Astrocyte (in vitro differentiated cells and primary cell): ENCODE data around the gene RPP40. TPM values are rescaled to one million over a fixed set of nuclear protein-coding genes. Genes with fewer than 3 reads are reported as not detected.

Experiments
- DNase-seq: peaks from one replicate; pipeline ENCODE4 v3.0.0-alpha.2; 2010; ENCODE audit warnings: low read depth
- FAIRE-seq: peaks from 2 replicates; lab custom pipeline; 2011; peaks lifted over from hg19 to GRCh38; lab: Jason Lieb, UNC
- H2AFZ ChIP-seq: 2 replicates; pipeline ENCODE4 v1.6.0; 2012; ENCODE audit warnings: low read depth, low read length, inconsistent platforms
- H3K27ac ChIP-seq: 2 replicates; pipeline ENCODE4 v1.5.1; 2011; ENCODE audit warnings: low read depth, low read length, inconsistent platforms
- H3K27me3 ChIP-seq: 2 replicates; pipeline ENCODE4 v1.6.0; 2011; ENCODE audit warnings: low read length, inconsistent platforms; ENCODE audit not compliant: insufficient read depth
- H3K36me3 ChIP-seq: 2 replicates; pipeline ENCODE4 v1.5.1; 2011; ENCODE audit warnings: low read length, inconsistent platforms; ENCODE audit not compliant: insufficient read depth
- H3K4me1 ChIP-seq: 2 replicates; pipeline ENCODE4 v1.5.1; 2011; ENCODE audit warnings: low read length, inconsistent platforms; ENCODE audit not compliant: insufficient read depth
- H3K4me2 ChIP-seq: 2 replicates; pipeline ENCODE4 v1.6.0; 2012; ENCODE audit warnings: low read length, inconsistent platforms
- H3K4me3 ChIP-seq: 2 replicates; pipeline ENCODE4 v1.5.1; 2011; ENCODE audit warnings: low read depth, mild to moderate bottlenecking, low read length, inconsistent platforms; ENCODE audit not compliant: insufficient read depth
- H3K79me2 ChIP-seq: 2 replicates; pipeline ENCODE4 v1.6.0; 2012; ENCODE audit warnings: mild to moderate bottlenecking, low read length, inconsistent platforms; ENCODE audit not compliant: insufficient read depth
- H3K9ac ChIP-seq: 2 replicates; pipeline ENCODE4 v1.6.0; 2012; ENCODE audit warnings: mild to moderate bottlenecking, low read length, inconsistent platforms
- H3K9me3 ChIP-seq: 2 replicates; pipeline ENCODE4 v1.5.1; 2012; ENCODE audit warnings: low read depth, mild to moderate bottlenecking, low read length, inconsistent platforms; ENCODE audit not compliant: insufficient read depth
- H4K20me1 ChIP-seq: 2 replicates; pipeline ENCODE4 v1.6.0; 2012; ENCODE audit warnings: low read length, inconsistent platforms; ENCODE audit not compliant: insufficient read depth
- H3K27ac Mint-ChIP-seq: one replicate; pipeline ENCODE4 v1.8.0; 2021; ENCODE audit warnings: mild to moderate bottlenecking, mixed read lengths; ENCODE audit not compliant: unreplicated experiment
- H3K27me3 Mint-ChIP-seq: one replicate; pipeline ENCODE4 v1.8.0; 2021; ENCODE audit warnings: low read depth, mixed read lengths; ENCODE audit not compliant: unreplicated experiment
- H3K36me3 Mint-ChIP-seq: one replicate; pipeline ENCODE4 v1.8.0; 2021; ENCODE audit warnings: low read depth, mixed read lengths; ENCODE audit not compliant: unreplicated experiment
- H3K4me1 Mint-ChIP-seq: one replicate; pipeline ENCODE4 v1.8.0; 2021; ENCODE audit warnings: low read depth, mixed read lengths; ENCODE audit not compliant: unreplicated experiment
- H3K4me3 Mint-ChIP-seq: one replicate; pipeline ENCODE4 v1.8.0; 2021; ENCODE audit warnings: mild to moderate bottlenecking, moderate library complexity, mixed read lengths; ENCODE audit not compliant: unreplicated experiment
- H3K9me3 Mint-ChIP-seq: one replicate; pipeline ENCODE4 v1.8.0; 2021; ENCODE audit warnings: mild to moderate bottlenecking, mixed read lengths; ENCODE audit not compliant: unreplicated experiment
- CTCF ChIP-seq: IDR thresholded peaks from 2 replicates; pipeline ENCODE4 v1.5.1; 2011; ENCODE audit warnings: low read depth, mild to moderate bottlenecking, inconsistent platforms, low read length, moderate library complexity; ENCODE audit not compliant: insufficient read depth
- EZH2 ChIP-seq: IDR thresholded peaks from 2 replicates; pipeline ENCODE4 v1.6.1; 2012; ENCODE audit warnings: mild to moderate bottlenecking, low read length, inconsistent platforms; ENCODE audit not compliant: insufficient read depth
- total RNA-seq: library from RNA; stranded (reverse); gene quantifications from 2 replicates; pipeline ENCODE4 v1.2.1, GENCODE V29; 2021

The RPP40 gene
- total RNA-seq, 1 donor from 2014 or later: 16.6 TPM

DNA sequence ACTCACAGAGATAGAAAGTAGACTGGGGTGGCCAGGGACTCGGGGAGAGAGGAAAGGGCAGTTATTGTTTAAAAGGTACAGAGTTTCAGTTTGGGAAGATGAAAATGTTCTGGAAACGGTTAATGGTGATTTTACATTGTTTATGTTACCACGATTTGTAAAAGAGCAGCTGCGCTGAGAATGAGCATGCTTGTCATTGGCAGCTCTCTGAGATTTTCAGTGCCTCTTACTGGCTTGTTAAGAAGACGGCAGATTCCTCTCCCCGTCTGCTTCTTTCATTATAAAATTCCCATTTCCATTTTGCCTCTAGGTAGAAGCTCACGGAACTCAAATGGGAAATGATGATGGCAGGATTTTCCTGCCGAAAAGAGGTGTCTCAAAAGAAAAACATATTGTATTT is 41.6 kb upstream of the RPP40 start:
- H3K4me2 ChIP-seq: no peak overlapping the region
- H2AFZ ChIP-seq: no peak overlapping the region
- Mint-ChIP-seq H3K27ac (no peak overlapping the region), H3K36me3 (peaks cover 2% of the 10 kb centered on the region), H3K4me1 (no peaks in the 10 kb centered on the region), H3K4me3 (no peak overlapping the region), H3K9me3 (peaks cover 17% of the 10 kb centered on the region), H3K27me3 (no peaks in the 10 kb centered on the region)
- DNase-seq (no peak), FAIRE-seq (no peak)
- no peaks in the 10 kb centered on the region for H3K27me3 ChIP-seq
- H3K9ac ChIP-seq: no peak overlapping the region
- TF ChIP-seq EZH2 (no peak), CTCF (no peak)
- H3K4me1 ChIP-seq: no peaks in the 10 kb centered on the region
- no peak overlapping the region for H3K4me3 ChIP-seq
- no peak overlapping the region for H3K27ac ChIP-seq
- no peaks in the 10 kb centered on the region for H3K79me2 ChIP-seq
- H3K9me3 ChIP-seq: peaks cover 7% of the 10 kb centered on the region
- H3K36me3 ChIP-seq: no peaks in the 10 kb centered on the region
- H4K20me1 ChIP-seq: no peaks in the 10 kb centered on the region

DNA sequence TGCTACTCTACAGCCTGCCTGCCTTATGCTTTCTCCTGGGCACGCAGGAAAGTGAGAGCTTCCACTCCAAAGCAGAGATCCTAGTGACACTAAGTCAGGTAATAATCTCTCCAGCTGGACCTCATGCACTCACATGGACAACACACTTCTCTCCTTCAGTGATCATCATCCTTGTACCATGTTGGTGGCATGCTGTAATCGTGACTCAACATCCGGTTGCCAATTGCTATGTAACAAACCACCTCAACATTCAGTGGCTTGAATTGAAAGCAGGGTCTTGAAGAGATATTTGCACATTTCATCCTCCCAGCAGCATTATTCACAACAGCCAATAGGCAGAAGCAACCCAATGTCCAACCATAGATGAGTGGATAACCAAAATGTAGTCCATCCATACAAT is 41.0 kb upstream of the RPP40 start:
- FAIRE-seq (no peak), DNase-seq (no peak)
- Histone ChIP-seq H3K4me1 (no peaks in the 10 kb centered on the region), H3K9me3 (peaks cover 7% of the 10 kb centered on the region), H3K4me3 (no peak overlapping the region), H2AFZ (no peak overlapping the region), H3K36me3 (no peaks in the 10 kb centered on the region), H3K4me2 (no peak overlapping the region), H3K27ac (no peak overlapping the region), H3K27me3 (no peaks in the 10 kb centered on the region), H3K9ac (no peak overlapping the region), H4K20me1 (no peaks in the 10 kb centered on the region), H3K79me2 (no peaks in the 10 kb centered on the region)
- Mint-ChIP-seq H3K27me3 (no peaks in the 10 kb centered on the region), H3K4me3 (no peak overlapping the region), H3K36me3 (peaks cover 2% of the 10 kb centered on the region), H3K4me1 (no peaks in the 10 kb centered on the region), H3K27ac (no peak overlapping the region), H3K9me3 (peaks cover 16% of the 10 kb centered on the region)
- no peak for TF ChIP-seq CTCF
- no peak for TF ChIP-seq EZH2

DNA sequence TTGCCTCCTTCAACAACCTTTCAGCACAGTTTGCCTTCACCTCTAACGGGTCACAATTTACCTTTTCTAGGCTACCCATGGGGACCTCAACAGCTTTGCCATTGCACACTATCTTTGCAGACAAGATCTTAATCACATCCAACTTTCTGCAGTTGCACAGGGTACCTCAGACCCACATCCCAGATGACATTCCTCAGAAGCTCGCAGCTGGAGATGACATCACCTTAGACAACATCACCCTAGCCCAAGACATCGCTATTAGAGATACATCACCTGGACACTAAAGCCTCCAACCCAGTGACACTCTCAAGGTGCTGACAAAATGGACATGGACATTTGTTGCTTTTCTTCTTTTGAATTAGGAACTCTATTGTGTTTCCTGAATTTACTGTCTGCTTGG is 38.6 kb upstream of the RPP40 start:
- H3K4me2 ChIP-seq: no peak overlapping the region
- no peak for FAIRE-seq
- no peaks in the 10 kb centered on the region for H3K27me3 Mint-ChIP-seq

More for the DNA sequence above, 38.6 kb upstream of the RPP40 start:
- Mint-ChIP-seq H3K4me1 (no peaks in the 10 kb centered on the region), H3K36me3 (peaks cover 2% of the 10 kb centered on the region), H3K4me3 (no peak overlapping the region), H3K27ac (no peak overlapping the region), H3K9me3 (peaks cover 3% of the 10 kb centered on the region)
- H2AFZ ChIP-seq: no peak overlapping the region
- H3K9ac ChIP-seq: no peak overlapping the region
- no peaks in the 10 kb centered on the region for H3K79me2 ChIP-seq
- no peaks in the 10 kb centered on the region for H3K9me3 ChIP-seq
- no peak overlapping the region for H3K4me3 ChIP-seq
- DNase-seq: no peak
- no peak overlapping the region for H3K27ac ChIP-seq
- TF ChIP-seq CTCF (no peak), EZH2 (no peak)
- H3K36me3 ChIP-seq: no peaks in the 10 kb centered on the region
- H4K20me1 ChIP-seq: no peaks in the 10 kb centered on the region
- H3K4me1 ChIP-seq: no peaks in the 10 kb centered on the region
- no peaks in the 10 kb centered on the region for H3K27me3 ChIP-seq
